Measurements from ENCODE around the gene EXOC3L2.

DNA sequence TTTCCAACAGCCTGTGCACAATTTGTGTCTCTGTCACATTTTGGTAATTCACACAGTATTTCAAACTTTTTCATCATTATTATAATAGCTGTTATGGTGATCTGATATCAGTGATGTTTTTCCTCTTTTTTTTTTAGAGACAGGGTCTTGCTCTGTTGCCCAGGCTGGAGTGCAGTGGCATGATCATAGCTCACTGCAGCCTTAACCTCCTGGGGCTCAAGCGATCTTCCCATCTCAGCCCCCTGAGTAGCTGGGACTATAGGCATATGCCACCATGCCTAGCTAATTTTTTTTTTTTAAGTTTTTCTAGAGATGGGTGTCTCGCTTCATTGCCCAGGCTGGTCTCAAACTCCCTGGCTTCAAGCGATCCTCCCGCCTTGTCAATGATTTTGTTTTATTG is 11.6 kb upstream of the EXOC3L2 start:
- TF ChIP-seq, protein P1, sequence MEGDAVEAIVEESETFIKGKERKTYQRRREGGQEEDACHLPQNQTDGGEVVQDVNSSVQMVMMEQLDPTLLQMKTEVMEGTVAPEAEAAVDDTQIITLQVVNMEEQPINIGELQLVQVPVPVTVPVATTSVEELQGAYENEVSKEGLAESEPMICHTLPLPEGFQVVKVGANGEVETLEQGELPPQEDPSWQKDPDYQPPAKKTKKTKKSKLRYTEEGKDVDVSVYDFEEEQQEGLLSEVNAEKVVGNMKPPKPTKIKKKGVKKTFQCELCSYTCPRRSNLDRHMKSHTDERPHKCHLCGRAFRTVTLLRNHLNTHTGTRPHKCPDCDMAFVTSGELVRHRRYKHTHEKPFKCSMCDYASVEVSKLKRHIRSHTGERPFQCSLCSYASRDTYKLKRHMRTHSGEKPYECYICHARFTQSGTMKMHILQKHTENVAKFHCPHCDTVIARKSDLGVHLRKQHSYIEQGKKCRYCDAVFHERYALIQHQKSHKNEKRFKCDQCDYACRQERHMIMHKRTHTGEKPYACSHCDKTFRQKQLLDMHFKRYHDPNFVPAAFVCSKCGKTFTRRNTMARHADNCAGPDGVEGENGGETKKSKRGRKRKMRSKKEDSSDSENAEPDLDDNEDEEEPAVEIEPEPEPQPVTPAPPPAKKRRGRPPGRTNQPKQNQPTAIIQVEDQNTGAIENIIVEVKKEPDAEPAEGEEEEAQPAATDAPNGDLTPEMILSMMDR (IDR thresholded peaks at IDR 0.05; ENCODE audit: poor library complexity), result no peak
- TF ChIP-seq EZH2 (IDR thresholded peaks at IDR 0.05; ENCODE audit: borderline replicate concordance), result no peak

Data from hepatocyte (in vitro differentiated cells).